Measurements from ENCODE around the gene SPRED1. TPM values are rescaled to one million over a fixed set of nuclear protein-coding genes. Genes with fewer than 3 reads are reported as not detected.
"Not testable (repeated sequence)": the region's sequence is repeated elsewhere in the genome, so short reads cannot be mapped to it uniquely, and the experiment has no call there.

The SPRED1 gene
- total RNA-seq, 2 experiments from 2014 or later = 0.31 to 0.79 TPM

GRCh38 chr15:38267421-38268022, 14.9 kb downstream of the SPRED1 start:
- Mint-ChIP-seq H3K4me1 (ENCODE audit: low read depth) (no peaks in the 10 kb centered on the region), H3K27ac (no peak overlapping the region), H3K4me3 (no peak overlapping the region), H3K36me3 (ENCODE audit: low read depth) (no peaks in the 10 kb centered on the region), H3K9me3 (ENCODE audit: insufficient read depth) (no peaks in the 10 kb centered on the region), H3K27me3 (ENCODE audit: low read depth) (peaks cover 8% of the 10 kb centered on the region)
- no peak for DNase-seq
- CTCF ChIA-PET = no interaction called here
- POLR2A ChIA-PET = no interaction called here
- ATAC-seq = no peak

GRCh38 chr15:38271144-38271543, 18.5 kb downstream of the SPRED1 start:
- CTCF ChIA-PET = no interaction called here
- Mint-ChIP-seq H3K9me3 (ENCODE audit: insufficient read depth) (no peaks in the 10 kb centered on the region), H3K36me3 (ENCODE audit: low read depth) (no peaks in the 10 kb centered on the region), H3K4me3 (no peak overlapping the region), H3K4me1 (ENCODE audit: low read depth) (no peaks in the 10 kb centered on the region), H3K27ac (no peak overlapping the region), H3K27me3 (ENCODE audit: low read depth) (peaks cover 9% of the 10 kb centered on the region)
- DNase-seq = no peak
- no peak for ATAC-seq
- POLR2A ChIA-PET = no interaction called here

- Mint-ChIP-seq H3K4me3 (no peak overlapping the region), H3K36me3 (ENCODE audit: low read depth) (no peaks in the 10 kb centered on the region), H3K27ac (no peak overlapping the region), H3K27me3 (ENCODE audit: low read depth) (peaks cover 9% of the 10 kb centered on the region), H3K4me1 (ENCODE audit: low read depth) (no peaks in the 10 kb centered on the region), H3K9me3 (ENCODE audit: insufficient read depth) (no peaks in the 10 kb centered on the region)
- DNase-seq = no peak
- no peak for ATAC-seq
- CTCF ChIA-PET = no interaction called here
- POLR2A ChIA-PET = no interaction called here
Observed at GRCh38 chr15:38271895-38272294, 19.3 kb downstream of the SPRED1 start.

GRCh38 chr15:38272431-38272830, 19.8 kb downstream of the SPRED1 start:
- CTCF ChIA-PET; POLR2A ChIA-PET; H3K4me3 Mint-ChIP-seq; H3K9me3 Mint-ChIP-seq (ENCODE audit: insufficient read depth); H3K27ac Mint-ChIP-seq; H3K36me3 Mint-ChIP-seq (ENCODE audit: low read depth); H3K4me1 Mint-ChIP-seq (ENCODE audit: low read depth); ATAC-seq; DNase-seq: not testable (repeated sequence)
- H3K27me3 Mint-ChIP-seq (ENCODE audit: low read depth) = peaks cover 11% of the 10 kb centered on the region

- no peak overlapping the region for H3K4me3 Mint-ChIP-seq
- ATAC-seq (no peak), DNase-seq (no peak)
- H3K27ac Mint-ChIP-seq = no peak overlapping the region
- no peaks in the 10 kb centered on the region for H3K4me1 Mint-ChIP-seq (ENCODE audit: low read depth)
- H3K36me3 Mint-ChIP-seq (ENCODE audit: low read depth) = no peaks in the 10 kb centered on the region
- no peaks in the 10 kb centered on the region for H3K9me3 Mint-ChIP-seq (ENCODE audit: insufficient read depth)
- POLR2A ChIA-PET = interaction anchor here (0.7 kb wide), 1 partner anchor 205 kb away, joined by 4 read pairs; no protein-coding TSS in a partner anchor
- peaks cover 9% of the 10 kb centered on the region for H3K27me3 Mint-ChIP-seq (ENCODE audit: low read depth)
- CTCF ChIA-PET = interaction anchor here (1.0 kb wide), 1 partner anchor 22 kb away, joined by 3 read pairs; no protein-coding TSS in a partner anchor
Observed at GRCh38 chr15:38274135-38274534, 21.5 kb downstream of the SPRED1 start.

- ATAC-seq (no peak), DNase-seq (no peak)
- peaks cover 8% of the 10 kb centered on the region for H3K27me3 Mint-ChIP-seq (ENCODE audit: low read depth)
- no peak overlapping the region for H3K4me3 Mint-ChIP-seq
- no peaks in the 10 kb centered on the region for H3K9me3 Mint-ChIP-seq (ENCODE audit: insufficient read depth)
- H3K36me3 Mint-ChIP-seq (ENCODE audit: low read depth) = no peaks in the 10 kb centered on the region
- POLR2A ChIA-PET = no interaction called here
- CTCF ChIA-PET = no interaction called here
- no peak overlapping the region for H3K27ac Mint-ChIP-seq
- no peaks in the 10 kb centered on the region for H3K4me1 Mint-ChIP-seq (ENCODE audit: low read depth)
Observed at GRCh38 chr15:38275959-38276358, 23.3 kb downstream of the SPRED1 start.

- H3K4me3 Mint-ChIP-seq; H3K27ac Mint-ChIP-seq; DNase-seq; H3K36me3 Mint-ChIP-seq (ENCODE audit: low read depth); H3K4me1 Mint-ChIP-seq (ENCODE audit: low read depth); H3K9me3 Mint-ChIP-seq (ENCODE audit: insufficient read depth); POLR2A ChIA-PET; CTCF ChIA-PET; ATAC-seq: not testable (repeated sequence)
- H3K27me3 Mint-ChIP-seq (ENCODE audit: low read depth) = peaks cover 11% of the 10 kb centered on the region
Observed at GRCh38 chr15:38277281-38277680, 24.6 kb downstream of the SPRED1 start.

GRCh38 chr15:38281031-38281430, 28.4 kb downstream of the SPRED1 start:
- DNase-seq (no peak), ATAC-seq (no peak)
- Mint-ChIP-seq H3K36me3 (ENCODE audit: low read depth) (no peaks in the 10 kb centered on the region), H3K9me3 (ENCODE audit: insufficient read depth) (no peaks in the 10 kb centered on the region), H3K4me1 (ENCODE audit: low read depth) (no peaks in the 10 kb centered on the region), H3K27me3 (ENCODE audit: low read depth) (peaks cover 9% of the 10 kb centered on the region), H3K4me3 (no peak overlapping the region), H3K27ac (no peak overlapping the region)
- POLR2A ChIA-PET = no interaction called here
- CTCF ChIA-PET = no interaction called here

GRCh38 chr15:38283010-38283409, 30.4 kb downstream of the SPRED1 start:
- ATAC-seq (no peak), DNase-seq (no peak)
- H3K36me3 Mint-ChIP-seq (ENCODE audit: low read depth) = no peaks in the 10 kb centered on the region
- ChIA-PET POLR2A (no interaction called here), CTCF (no interaction called here)
- H3K4me1 Mint-ChIP-seq (ENCODE audit: low read depth) = no peaks in the 10 kb centered on the region
- H3K27me3 Mint-ChIP-seq (ENCODE audit: low read depth) = peaks cover 13% of the 10 kb centered on the region
- H3K9me3 Mint-ChIP-seq (ENCODE audit: insufficient read depth) = no peaks in the 10 kb centered on the region
- H3K27ac Mint-ChIP-seq = no peak overlapping the region
- H3K4me3 Mint-ChIP-seq = no peak overlapping the region

GRCh38 chr15:38285456-38285855, 32.8 kb downstream of the SPRED1 start:
- Mint-ChIP-seq H3K4me3 (no peak overlapping the region), H3K4me1 (ENCODE audit: low read depth) (no peaks in the 10 kb centered on the region), H3K27me3 (ENCODE audit: low read depth) (peaks cover 13% of the 10 kb centered on the region), H3K27ac (no peak overlapping the region), H3K36me3 (ENCODE audit: low read depth) (no peaks in the 10 kb centered on the region), H3K9me3 (ENCODE audit: insufficient read depth) (no peaks in the 10 kb centered on the region)
- ATAC-seq (no peak), DNase-seq (no peak)
- ChIA-PET CTCF (no interaction called here), POLR2A (interaction anchor here (0.7 kb wide), 1 partner anchor 10 kb away, joined by 3 read pairs; no protein-coding TSS in a partner anchor)

- H3K27me3 Mint-ChIP-seq (ENCODE audit: low read depth) = peaks cover 3% of the 10 kb centered on the region
- no peaks in the 10 kb centered on the region for H3K4me1 Mint-ChIP-seq (ENCODE audit: low read depth)
- ChIA-PET CTCF (no interaction called here), POLR2A (no interaction called here)
- DNase-seq (no peak), ATAC-seq (no peak)
- no peaks in the 10 kb centered on the region for H3K9me3 Mint-ChIP-seq (ENCODE audit: insufficient read depth)
- no peaks in the 10 kb centered on the region for H3K36me3 Mint-ChIP-seq (ENCODE audit: low read depth)
- H3K4me3 Mint-ChIP-seq = no peak overlapping the region
- H3K27ac Mint-ChIP-seq = no peak overlapping the region
Observed at GRCh38 chr15:38294126-38294525, 41.5 kb downstream of the SPRED1 start.

GRCh38 chr15:38297623-38298388, 45.2 kb downstream of the SPRED1 start:
- ATAC-seq (no peak), DNase-seq (no peak)
- H3K27me3 Mint-ChIP-seq (ENCODE audit: low read depth) = peaks cover 6% of the 10 kb centered on the region
- no peaks in the 10 kb centered on the region for H3K36me3 Mint-ChIP-seq (ENCODE audit: low read depth)
- POLR2A ChIA-PET = no interaction called here
- no peak overlapping the region for H3K4me3 Mint-ChIP-seq
- no peak overlapping the region for H3K27ac Mint-ChIP-seq
- no peaks in the 10 kb centered on the region for H3K9me3 Mint-ChIP-seq (ENCODE audit: insufficient read depth)
- H3K4me1 Mint-ChIP-seq (ENCODE audit: low read depth) = peaks cover 4% of the 10 kb centered on the region
- CTCF ChIA-PET = interaction anchor here (0.7 kb wide), 1 partner anchor 393 kb away, joined by 3 read pairs; no protein-coding TSS in a partner anchor

All from activated CD8-positive, alpha-beta T cell treated with anti-CD3 and anti-CD28 coated beads, Interleukin-2, amount 10 ng/mL, durations not matched to agents 7 days and 5 days (primary cell).